Esophagus muscularis mucosa (tissue), 4 donors: ENCODE results near the gene MDM1. TPM values are rescaled to one million over a fixed set of nuclear protein-coding genes. Genes with fewer than 3 reads are reported as not detected.

Source experiments
- DNase-seq: peaks from one replicate; pipeline ENCODE4 v3.0.0-alpha.2; 2017; ENCODE audit errors: extremely low spot score
- H3K27ac ChIP-seq, 4 donors: fragments of 200-600 bp; sonication (generic); replicated peaks in 1 of 4; 1 replicate in 3 of 4; 2 replicates in 1 of 4; pipeline ENCODE4 v1.5.1; 2016 to 2019; ENCODE audit warnings: mild to moderate bottlenecking in 1 of 4
- H3K27me3 ChIP-seq, 4 donors: fragments of 200-600 bp; sonication (generic); one replicate each; pipeline versions ENCODE4 v1.5.1 to v1.6.0; 2016 to 2019
- H3K36me3 ChIP-seq, 4 donors: fragments of 200-600 bp; sonication (generic); one replicate each; pipeline ENCODE4 v1.5.1; 2016 to 2019
- H3K4me1 ChIP-seq, 4 donors: fragments of 200-600 bp; sonication (generic); one replicate each; pipeline ENCODE4 v1.5.1; 2016 to 2019
- H3K4me3 ChIP-seq, 4 donors: fragments of 200-600 bp; sonication (generic); 1 replicate in 2 of 4; 2 replicates in 2 of 4; pipeline ENCODE4 v1.5.1; 2016 to 2019; ENCODE audit warnings: mild to moderate bottlenecking in 4 of 4, moderate library complexity in 1 of 4
- H3K9me3 ChIP-seq, 4 donors: fragments of 200-600 bp; sonication (generic); 1 replicate in 3 of 4; 2 replicates in 1 of 4; pipeline ENCODE4 v1.5.1; 2016 to 2019
- CTCF ChIP-seq, 3 experiments: fragments of 200-600 bp in 2 of 3; fragments of 450-650 bp in 1 of 3; sonication (generic) in 2 of 3; IDR thresholded peaks; one replicate each; pipeline ENCODE4 v1.5.1; 2017 to 2019; ENCODE audit warnings: antibody characterized with exemption in 3 of 3, mild to moderate bottlenecking in 2 of 3, moderate library complexity in 1 of 3
- EP300 ChIP-seq: sonication (generic); formaldehyde crosslinking; IDR thresholded peaks from one replicate; pipeline ENCODE4 v1.6.1; 2017; ENCODE audit warnings: antibody characterized with exemption
- POLR2A ChIP-seq: fragments of 450-650 bp; IDR thresholded peaks from one replicate; pipeline ENCODE4 v1.6.1; 2017; ENCODE audit warnings: antibody characterized with exemption, moderate library complexity, mild to moderate bottlenecking, low read depth
- POLR2AphosphoS5 ChIP-seq, 2 donors: sonication (generic); formaldehyde crosslinking; IDR thresholded peaks; one replicate each; pipeline ENCODE4 v1.6.1; 2017; ENCODE audit warnings: antibody characterized with exemption in 2 of 2
- WGBS: methylation state at CpG from one replicate; pipeline ENCODE4 v1.1.5; 2018; 5-methylcytosine and 5-hydroxymethylcytosine counted together
- intact Hi-C: fragments of 100-400 bp; cut with DNase I; formaldehyde crosslinking; loops from one replicate; pipeline ENCODE4 v1.15.1; 2023
- total RNA-seq, 4 donors: library from RNA; depleted of rRNA; stranded (reverse); fragments of >200 nt; gene quantifications; one replicate each; pipeline versions ENCODE4 v1.1.0 to v1.2.1, GENCODE V29; 2016

Gene MDM1
- total RNA-seq, 4 donors from 2014 or later: 11.3 to 33.2 (median 14.7) TPM

- no peak for TF ChIP-seq CTCF (IDR thresholded peaks at IDR 0.05)
- TF ChIP-seq POLR2AphosphoS5 (IDR thresholded peaks at IDR 0.05): no peak
- no peak for TF ChIP-seq POLR2A
- no peak for TF ChIP-seq EP300
- H3K27ac ChIP-seq: no peak overlapping the region
- no peak for DNase-seq
- intact Hi-C loops: no loop called here
- WGBS: 90% methylated on average over 7 of the region's 7 CpGs
- no peaks in the 10 kb centered on the region for H3K36me3 ChIP-seq
- no peak overlapping the region for H3K4me3 ChIP-seq
- H3K27me3 ChIP-seq: no peaks in the 10 kb centered on the region
- H3K4me1 ChIP-seq: peaks cover 18 to 33% (median 20%) of the 10 kb centered on the region in 4 donors
- H3K9me3 ChIP-seq: no peaks in the 10 kb centered on the region
Measured at GRCh38 chr12:68376901-68377300, 44.7 kb upstream of the MDM1 start.

- Histone ChIP-seq H3K9me3 (no peaks in the 10 kb centered on the region), H3K4me1 (peaks cover 18 to 33% (median 20%) of the 10 kb centered on the region in 4 donors), H3K36me3 (no peaks in the 10 kb centered on the region), H3K27ac (no peak overlapping the region), H3K27me3 (no peaks in the 10 kb centered on the region), H3K4me3 (no peak overlapping the region)
- no peak for TF ChIP-seq POLR2A
- no peak for TF ChIP-seq EP300
- no peak for TF ChIP-seq CTCF (IDR thresholded peaks at IDR 0.05)
- TF ChIP-seq POLR2AphosphoS5 (IDR thresholded peaks at IDR 0.05): no peak
- no peak for DNase-seq
- 83% methylated on average over 4 of the region's 4 CpGs for WGBS
- intact Hi-C loops: no loop called here
Measured at GRCh38 chr12:68375756-68376695, 43.9 kb upstream of the MDM1 start.

GRCh38 chr12:68374307-68374982 is 42.3 kb upstream of the MDM1 start:
- intact Hi-C loops: no loop called here
- TF ChIP-seq POLR2A (no peak), EP300 (no peak), POLR2AphosphoS5 (IDR thresholded peaks at IDR 0.05) (no peak), CTCF (IDR thresholded peaks at IDR 0.05) (no peak)
- Histone ChIP-seq H3K27me3 (no peaks in the 10 kb centered on the region), H3K4me3 (no peak overlapping the region), H3K4me1 (peaks cover 15 to 25% (median 17%) of the 10 kb centered on the region in 4 donors), H3K27ac (no peak overlapping the region), H3K36me3 (no peaks in the 10 kb centered on the region), H3K9me3 (no peaks in the 10 kb centered on the region)
- WGBS: 94% methylated on average over 9 of the region's 10 CpGs
- peak; percentile 10 for DNase-seq

- intact Hi-C loops: no loop called here
- Histone ChIP-seq H3K9me3 (no peaks in the 10 kb centered on the region), H3K4me1 (peaks cover 7 to 16% (median 14%) of the 10 kb centered on the region in 4 donors), H3K36me3 (no peaks in the 10 kb centered on the region), H3K27ac (no peak overlapping the region), H3K27me3 (no peaks in the 10 kb centered on the region), H3K4me3 (no peak overlapping the region)
- no peak for DNase-seq
- 90% methylated on average over 3 of the region's 3 CpGs for WGBS
- TF ChIP-seq POLR2A (no peak), EP300 (no peak), CTCF (IDR thresholded peaks at IDR 0.05) (no peak), POLR2AphosphoS5 (IDR thresholded peaks at IDR 0.05) (no peak)
Measured at GRCh38 chr12:68370667-68371066, 38.5 kb upstream of the MDM1 start.
